ENCODE results near the gene ASS1. TPM values are rescaled to one million over a fixed set of nuclear protein-coding genes. Genes with fewer than 3 reads are reported as not detected.

ASS1 gene
- total and polyA plus RNA-seq, 2 of the 13 experiments (the other 11 are each of a cell fraction or from before 2014, with no cell fraction given): 77.6 to 122 TPM

DNA sequence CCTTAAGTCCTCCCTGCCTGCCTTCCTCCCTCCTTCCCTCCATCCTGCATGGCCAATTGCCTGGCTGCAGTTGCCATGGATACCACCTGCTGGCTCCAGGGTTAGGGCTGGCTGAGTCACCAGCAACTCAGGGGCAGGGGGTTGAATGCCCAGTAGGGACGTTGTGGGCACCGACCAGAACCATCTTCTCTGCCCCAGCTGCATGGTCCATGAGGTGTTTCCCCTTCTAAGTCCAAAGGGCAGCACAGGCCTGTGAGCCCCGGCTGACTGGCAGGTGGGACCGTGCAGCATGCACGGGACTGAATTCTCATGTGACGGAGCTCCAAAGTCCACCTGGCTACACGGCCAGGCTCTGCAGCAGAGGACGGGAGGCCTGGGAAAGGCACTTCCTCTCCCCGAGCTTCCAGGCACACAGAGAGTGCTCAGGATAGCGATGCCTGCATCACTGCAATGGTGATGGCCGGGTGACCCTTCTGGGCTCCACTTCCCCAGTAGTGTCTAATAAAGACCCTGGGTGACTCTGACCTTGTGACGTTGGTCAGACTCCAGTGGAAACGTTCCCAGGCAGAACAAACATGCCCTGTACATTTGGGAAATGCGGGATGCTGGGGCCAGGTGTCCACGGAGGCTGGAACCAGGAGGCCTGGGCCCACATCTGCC, 5.7 kb downstream of the ASS1 start (continued):
- TF ChIP-seq TRIM24 (CRISPR knock-in tag; IDR thresholded peaks at IDR 0.05) (peak; percentile 80; the same call in 1 of the 2 replicates), BRD4 (CRISPR knock-in tag; IDR thresholded peaks at IDR 0.05) (no peak), ARID2 (CRISPR knock-in tag; IDR thresholded peaks at IDR 0.05; ENCODE audit: borderline replicate concordance) (no peak; the same call in 1 of the 2 replicates), MYC (CRISPR knock-in tag; IDR thresholded peaks at IDR 0.05; ENCODE audit: borderline replicate concordance) (peak; percentile 94; the same call in 1 of the 2 replicates), ZNF839 (CRISPR knock-in tag; IDR thresholded peaks at IDR 0.05; ENCODE audit: borderline replicate concordance) (no peak), ELF1 (CRISPR knock-in tag; IDR thresholded peaks at IDR 0.05) (peak; percentile 65), SRY (CRISPR knock-in tag; IDR thresholded peaks at IDR 0.05) (peak; percentile 73; the same call in 1 of the 2 replicates), ISX (CRISPR knock-in tag; conservative IDR thresholded peaks at IDR 0.05) (no peak), NRL (CRISPR knock-in tag; IDR thresholded peaks at IDR 0.05; ENCODE audit: borderline replicate concordance) (no peak)
- TF ChIP-seq, protein P1, sequence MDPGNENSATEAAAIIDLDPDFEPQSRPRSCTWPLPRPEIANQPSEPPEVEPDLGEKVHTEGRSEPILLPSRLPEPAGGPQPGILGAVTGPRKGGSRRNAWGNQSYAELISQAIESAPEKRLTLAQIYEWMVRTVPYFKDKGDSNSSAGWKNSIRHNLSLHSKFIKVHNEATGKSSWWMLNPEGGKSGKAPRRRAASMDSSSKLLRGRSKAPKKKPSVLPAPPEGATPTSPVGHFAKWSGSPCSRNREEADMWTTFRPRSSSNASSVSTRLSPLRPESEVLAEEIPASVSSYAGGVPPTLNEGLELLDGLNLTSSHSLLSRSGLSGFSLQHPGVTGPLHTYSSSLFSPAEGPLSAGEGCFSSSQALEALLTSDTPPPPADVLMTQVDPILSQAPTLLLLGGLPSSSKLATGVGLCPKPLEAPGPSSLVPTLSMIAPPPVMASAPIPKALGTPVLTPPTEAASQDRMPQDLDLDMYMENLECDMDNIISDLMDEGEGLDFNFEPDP (CRISPR knock-in tag; conservative IDR thresholded peaks at IDR 0.05): no peak
- TF ChIP-seq, protein P2, sequence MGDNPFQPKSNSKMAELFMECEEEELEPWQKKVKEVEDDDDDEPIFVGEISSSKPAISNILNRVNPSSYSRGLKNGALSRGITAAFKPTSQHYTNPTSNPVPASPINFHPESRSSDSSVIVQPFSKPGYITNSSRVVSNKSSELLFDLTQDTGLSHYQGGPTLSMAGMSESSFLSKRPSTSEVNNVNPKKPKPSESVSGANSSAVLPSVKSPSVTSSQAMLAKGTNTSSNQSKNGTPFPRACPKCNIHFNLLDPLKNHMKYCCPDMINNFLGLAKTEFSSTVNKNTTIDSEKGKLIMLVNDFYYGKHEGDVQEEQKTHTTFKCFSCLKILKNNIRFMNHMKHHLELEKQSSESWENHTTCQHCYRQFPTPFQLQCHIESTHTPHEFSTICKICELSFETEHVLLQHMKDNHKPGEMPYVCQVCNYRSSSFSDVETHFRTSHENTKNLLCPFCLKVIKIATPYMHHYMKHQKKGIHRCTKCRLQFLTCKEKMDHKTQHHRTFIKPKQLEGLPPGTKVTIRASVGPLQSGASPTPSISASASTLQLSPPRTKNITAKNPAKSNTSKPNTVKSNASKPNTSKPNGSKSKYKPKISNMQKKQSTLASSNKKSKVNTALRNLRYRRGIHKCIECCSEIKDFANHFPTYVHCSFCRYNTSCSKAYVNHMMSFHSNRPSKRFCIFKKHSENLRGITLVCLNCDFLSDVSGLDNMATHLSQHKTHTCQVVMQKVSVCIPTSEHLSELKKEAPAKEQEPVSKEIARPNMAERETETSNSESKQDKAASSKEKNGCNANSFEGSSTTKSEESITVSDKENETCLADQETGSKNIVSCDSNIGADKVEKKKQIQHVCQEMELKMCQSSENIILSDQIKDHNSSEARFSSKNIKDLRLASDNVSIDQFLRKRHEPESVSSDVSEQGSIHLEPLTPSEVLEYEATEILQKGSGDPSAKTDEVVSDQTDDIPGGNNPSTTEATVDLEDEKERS (CRISPR knock-in tag; IDR thresholded peaks at IDR 0.05): peak; percentile 38; the same call in 1 of the 2 replicates
- TF ChIP-seq, protein P3, sequence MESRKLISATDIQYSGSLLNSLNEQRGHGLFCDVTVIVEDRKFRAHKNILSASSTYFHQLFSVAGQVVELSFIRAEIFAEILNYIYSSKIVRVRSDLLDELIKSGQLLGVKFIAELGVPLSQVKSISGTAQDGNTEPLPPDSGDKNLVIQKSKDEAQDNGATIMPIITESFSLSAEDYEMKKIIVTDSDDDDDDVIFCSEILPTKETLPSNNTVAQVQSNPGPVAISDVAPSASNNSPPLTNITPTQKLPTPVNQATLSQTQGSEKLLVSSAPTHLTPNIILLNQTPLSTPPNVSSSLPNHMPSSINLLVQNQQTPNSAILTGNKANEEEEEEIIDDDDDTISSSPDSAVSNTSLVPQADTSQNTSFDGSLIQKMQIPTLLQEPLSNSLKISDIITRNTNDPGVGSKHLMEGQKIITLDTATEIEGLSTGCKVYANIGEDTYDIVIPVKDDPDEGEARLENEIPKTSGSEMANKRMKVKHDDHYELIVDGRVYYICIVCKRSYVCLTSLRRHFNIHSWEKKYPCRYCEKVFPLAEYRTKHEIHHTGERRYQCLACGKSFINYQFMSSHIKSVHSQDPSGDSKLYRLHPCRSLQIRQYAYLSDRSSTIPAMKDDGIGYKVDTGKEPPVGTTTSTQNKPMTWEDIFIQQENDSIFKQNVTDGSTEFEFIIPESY (CRISPR knock-in tag; IDR thresholded peaks at IDR 0.05): peak; percentile 75
- TF ChIP-seq, protein P4, sequence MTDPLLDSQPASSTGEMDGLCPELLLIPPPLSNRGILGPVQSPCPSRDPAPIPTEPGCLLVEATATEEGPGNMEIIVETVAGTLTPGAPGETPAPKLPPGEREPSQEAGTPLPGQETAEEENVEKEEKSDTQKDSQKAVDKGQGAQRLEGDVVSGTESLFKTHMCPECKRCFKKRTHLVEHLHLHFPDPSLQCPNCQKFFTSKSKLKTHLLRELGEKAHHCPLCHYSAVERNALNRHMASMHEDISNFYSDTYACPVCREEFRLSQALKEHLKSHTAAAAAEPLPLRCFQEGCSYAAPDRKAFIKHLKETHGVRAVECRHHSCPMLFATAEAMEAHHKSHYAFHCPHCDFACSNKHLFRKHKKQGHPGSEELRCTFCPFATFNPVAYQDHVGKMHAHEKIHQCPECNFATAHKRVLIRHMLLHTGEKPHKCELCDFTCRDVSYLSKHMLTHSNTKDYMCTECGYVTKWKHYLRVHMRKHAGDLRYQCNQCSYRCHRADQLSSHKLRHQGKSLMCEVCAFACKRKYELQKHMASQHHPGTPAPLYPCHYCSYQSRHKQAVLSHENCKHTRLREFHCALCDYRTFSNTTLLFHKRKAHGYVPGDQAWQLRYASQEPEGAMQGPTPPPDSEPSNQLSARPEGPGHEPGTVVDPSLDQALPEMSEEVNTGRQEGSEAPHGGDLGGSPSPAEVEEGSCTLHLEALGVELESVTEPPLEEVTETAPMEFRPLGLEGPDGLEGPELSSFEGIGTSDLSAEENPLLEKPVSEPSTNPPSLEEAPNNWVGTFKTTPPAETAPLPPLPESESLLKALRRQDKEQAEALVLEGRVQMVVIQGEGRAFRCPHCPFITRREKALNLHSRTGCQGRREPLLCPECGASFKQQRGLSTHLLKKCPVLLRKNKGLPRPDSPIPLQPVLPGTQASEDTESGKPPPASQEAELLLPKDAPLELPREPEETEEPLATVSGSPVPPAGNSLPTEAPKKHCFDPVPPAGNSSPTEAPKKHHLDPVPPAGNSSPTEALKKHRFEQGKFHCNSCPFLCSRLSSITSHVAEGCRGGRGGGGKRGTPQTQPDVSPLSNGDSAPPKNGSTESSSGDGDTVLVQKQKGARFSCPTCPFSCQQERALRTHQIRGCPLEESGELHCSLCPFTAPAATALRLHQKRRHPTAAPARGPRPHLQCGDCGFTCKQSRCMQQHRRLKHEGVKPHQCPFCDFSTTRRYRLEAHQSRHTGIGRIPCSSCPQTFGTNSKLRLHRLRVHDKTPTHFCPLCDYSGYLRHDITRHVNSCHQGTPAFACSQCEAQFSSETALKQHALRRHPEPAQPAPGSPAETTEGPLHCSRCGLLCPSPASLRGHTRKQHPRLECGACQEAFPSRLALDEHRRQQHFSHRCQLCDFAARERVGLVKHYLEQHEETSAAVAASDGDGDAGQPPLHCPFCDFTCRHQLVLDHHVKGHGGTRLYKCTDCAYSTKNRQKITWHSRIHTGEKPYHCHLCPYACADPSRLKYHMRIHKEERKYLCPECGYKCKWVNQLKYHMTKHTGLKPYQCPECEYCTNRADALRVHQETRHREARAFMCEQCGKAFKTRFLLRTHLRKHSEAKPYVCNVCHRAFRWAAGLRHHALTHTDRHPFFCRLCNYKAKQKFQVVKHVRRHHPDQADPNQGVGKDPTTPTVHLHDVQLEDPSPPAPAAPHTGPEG (CRISPR knock-in tag; IDR thresholded peaks at IDR 0.05): peak; percentile 96
- TF ChIP-seq, protein P5, sequence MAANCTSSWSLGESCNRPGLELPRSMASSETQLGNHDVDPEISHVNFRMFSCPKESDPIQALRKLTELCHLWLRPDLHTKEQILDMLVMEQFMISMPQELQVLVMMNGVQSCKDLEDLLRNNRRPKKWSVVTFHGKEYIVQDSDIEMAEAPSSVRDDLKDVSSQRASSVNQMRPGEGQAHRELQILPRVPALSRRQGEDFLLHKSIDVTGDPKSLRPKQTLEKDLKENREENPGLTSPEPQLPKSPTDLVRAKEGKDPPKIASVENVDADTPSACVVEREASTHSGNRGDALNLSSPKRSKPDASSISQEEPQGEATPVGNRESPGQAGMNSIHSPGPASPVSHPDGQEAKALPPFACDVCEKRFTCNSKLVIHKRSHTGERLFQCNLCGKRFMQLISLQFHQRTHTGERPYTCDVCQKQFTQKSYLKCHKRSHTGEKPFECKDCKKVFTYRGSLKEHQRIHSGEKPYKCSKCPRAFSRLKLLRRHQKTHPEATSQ (CRISPR knock-in tag; IDR thresholded peaks at IDR 0.05; ENCODE audit: borderline replicate concordance): peak; percentile 84; the same call in 1 of the 2 replicates

Data from HepG2 (cell line).